Epithelial cell of proximal tubule (primary cell): Measurements from ENCODE around the gene TMEM208. TPM values are rescaled to one million over a fixed set of nuclear protein-coding genes. Genes with fewer than 3 reads are reported as not detected.

Source experiments
- DNase-seq: peaks from one replicate; pipeline ENCODE4 v3.0.0-alpha.2; 2011; ENCODE audit warnings: low read depth
- H3K4me3 ChIP-seq: 2 replicates; pipeline ENCODE4 v1.5.1; 2011; ENCODE audit warnings: low read depth, mild to moderate bottlenecking, low read length
- CTCF ChIP-seq: conservative IDR thresholded peaks from 2 replicates; pipeline ENCODE4 v1.5.1; 2012; ENCODE audit warnings: low read depth, mild to moderate bottlenecking, low read length
- total RNA-seq: library from RNA; depleted of rRNA; stranded (reverse); fragments of >200 nt; gene quantifications from 2 replicates; pipeline ENCODE4 v1.2.3, GENCODE V29; 2015

The TMEM208 gene
- total RNA-seq, 1 donor from 2014 or later: 54.8 TPM

DNA sequence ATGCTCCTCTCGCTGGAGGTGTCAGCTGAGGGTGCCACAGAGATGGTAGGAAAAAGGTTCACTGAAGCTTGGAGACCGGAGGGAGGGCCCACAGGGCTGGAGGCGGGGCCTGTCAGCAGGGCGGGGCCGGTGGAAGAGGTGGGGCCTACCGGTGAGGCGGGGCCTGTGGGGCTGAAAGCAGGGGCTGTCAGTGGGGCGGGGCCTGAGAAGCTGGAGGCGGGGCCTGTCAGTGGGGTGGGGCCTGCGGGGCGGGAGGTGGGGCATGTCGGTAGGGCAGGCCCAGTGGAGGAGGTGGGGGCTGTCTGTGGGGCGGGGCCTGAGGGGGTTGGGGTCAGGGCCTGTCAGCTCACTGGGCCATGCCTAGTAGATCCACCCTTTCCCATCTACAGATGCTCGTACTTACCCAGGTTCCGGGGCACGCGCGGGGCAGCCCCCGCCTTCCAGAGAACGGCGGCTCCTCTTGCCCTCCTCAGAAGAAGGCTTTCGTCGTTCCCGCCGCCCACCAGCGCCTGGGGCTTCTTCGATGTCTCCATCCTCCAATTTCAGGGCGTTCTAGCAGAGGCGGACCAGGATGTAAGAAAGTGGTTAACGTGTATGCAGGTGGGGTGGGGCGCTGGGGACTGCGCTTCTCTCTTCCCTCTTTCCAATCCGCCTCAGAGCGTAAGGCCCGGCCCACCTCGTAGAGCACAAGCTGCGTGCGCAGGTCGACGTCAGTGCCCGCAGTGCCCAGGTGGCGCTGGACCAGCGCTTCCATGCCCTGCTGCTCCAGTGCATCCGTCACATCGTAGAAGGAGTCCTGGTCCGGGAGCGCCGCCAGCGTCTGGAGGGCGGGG lies 9.8 kb downstream of the TMEM208 start:
- no peak overlapping the region for H3K4me3 ChIP-seq
- no peak for TF ChIP-seq CTCF
- DNase-seq: no peak

DNA sequence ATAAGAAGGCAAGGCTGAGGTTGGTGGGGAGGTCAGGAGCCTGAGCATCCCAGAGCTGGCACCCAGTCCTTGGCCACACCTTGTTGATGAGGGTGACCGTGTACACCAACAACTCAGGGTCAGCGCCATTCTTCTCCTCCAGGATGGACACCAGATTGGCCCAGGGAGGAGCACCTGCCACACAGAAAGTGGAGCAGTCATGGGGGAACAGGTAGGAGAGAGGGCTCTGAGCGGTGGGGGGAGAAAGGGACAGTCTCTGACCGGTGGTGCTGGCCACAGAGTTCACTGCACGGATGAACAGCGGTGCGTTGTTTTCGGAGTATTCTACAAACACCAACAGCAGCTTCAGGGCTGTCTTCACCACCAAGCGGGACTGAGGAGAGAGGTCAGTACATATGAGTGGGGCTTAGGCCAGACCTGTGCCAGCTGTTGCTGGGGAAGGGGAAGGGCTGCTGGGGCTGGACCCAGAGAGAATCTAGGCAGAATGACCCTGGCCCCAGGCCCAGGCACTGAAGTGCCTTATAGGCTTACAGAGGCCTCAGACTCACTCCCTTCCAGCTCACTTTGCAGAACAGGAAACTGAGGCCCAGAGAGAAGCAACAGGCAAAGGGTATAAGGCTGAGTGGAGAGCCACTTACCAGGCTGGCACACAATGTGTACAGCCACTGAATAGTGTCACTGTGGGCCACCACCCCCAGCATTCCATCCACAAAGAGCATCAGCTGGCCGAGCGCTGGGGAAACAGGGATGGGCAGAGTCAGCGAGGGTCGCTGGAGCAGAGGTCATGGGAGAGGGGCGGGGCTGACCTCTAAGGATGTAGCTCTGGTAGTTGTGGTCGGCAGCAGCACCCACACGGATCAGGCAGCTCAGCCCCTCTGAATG lies 10.7 kb downstream of the TMEM208 start:
- no peak for TF ChIP-seq CTCF
- DNase-seq: no peak
- no peak overlapping the region for H3K4me3 ChIP-seq

GRCh38 chr16:67238278-67238575 lies 11.3 kb downstream of the TMEM208 start:
- TF ChIP-seq CTCF: no peak
- H3K4me3 ChIP-seq: no peak overlapping the region
- no peak for DNase-seq

DNA sequence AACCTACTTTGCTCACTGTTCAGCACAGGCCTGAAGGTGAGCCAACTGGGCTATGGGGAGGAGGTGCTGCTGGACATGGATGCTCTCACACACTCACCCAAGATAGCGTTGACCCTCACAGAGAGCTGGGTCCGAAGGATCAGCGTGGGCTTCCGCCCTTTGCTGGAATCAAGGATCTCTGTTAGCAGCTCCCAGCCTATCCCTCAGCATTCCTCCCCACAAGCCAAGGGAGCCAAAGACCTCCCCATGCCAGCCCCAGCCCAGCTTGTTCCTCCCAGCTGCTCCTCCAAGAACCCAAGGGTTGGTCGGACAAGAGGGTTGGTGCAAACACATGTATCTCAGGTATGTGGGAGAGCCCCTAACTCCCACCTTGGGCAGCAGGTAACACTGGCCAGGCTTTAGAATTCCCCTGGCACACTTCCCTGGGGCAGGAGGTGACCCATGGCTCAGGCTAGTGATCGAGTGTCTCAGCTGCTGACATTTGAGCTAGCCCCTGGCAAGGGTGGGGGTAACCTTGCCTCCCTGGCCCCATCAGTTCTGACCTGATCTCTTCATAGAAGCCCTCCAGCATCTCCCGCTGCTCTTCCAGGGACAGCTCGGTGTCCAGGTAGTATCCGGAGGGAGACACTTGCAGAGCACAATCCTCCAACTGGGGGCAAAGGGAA lies 12.0 kb downstream of the TMEM208 start:
- H3K4me3 ChIP-seq: no peak overlapping the region
- TF ChIP-seq CTCF: no peak
- no peak for DNase-seq

- DNase-seq: no peak
- no peak for TF ChIP-seq CTCF
- H3K4me3 ChIP-seq: no peak overlapping the region
Observed at GRCh38 chr16:67240506-67240905, 13.6 kb downstream of the TMEM208 start.

DNA sequence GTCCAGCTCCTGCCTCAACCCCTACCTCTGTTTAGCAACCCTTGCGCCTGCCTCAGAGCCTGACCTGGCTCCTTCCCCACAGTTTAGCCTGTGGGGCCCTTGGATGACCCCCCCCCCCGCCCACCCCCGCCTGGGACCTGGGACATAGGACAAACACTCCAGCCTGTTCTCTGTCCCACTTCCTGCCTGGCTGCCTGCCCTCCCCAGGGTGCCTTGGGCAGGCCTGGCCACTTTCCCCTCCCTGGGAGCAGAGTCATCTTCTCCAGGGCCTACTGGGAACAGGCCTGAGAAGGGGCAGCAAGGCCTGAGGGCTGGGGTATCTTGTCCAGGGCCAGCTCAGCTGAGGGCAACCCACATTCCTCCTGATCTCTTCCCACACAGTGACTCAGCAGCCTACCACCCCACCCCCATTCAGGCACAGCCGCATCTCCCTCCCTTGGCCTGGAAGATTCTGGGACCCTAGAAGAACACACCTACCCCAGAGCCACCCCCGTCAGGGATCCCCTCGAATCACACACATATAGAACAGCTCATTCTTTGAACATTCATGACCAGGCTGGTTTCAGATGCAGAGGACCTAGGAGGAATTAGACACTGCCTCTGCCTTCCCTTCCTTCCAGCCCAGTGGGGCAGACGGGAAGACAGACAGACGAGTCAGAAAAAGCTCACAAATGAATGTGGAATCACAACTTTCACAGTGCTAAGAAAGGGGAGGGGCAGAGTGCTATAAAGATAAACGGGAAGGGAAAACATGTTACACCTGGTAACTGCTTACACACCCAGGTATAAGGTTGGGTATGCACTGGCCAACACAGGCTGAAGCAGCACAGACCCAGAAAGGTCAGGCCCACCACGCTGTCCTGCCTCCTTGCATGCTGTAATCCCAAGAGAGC lies 14.3 kb downstream of the TMEM208 start:
- H3K4me3 ChIP-seq: no peak overlapping the region
- no peak for DNase-seq

More for the DNA sequence above, 14.3 kb downstream of the TMEM208 start:
- no peak for TF ChIP-seq CTCF
